AG04449 (cell line): ENCODE results near the gene RANBP2.

Experiments used
- CTCF ChIA-PET: fragments of 350-600 bp; formaldehyde crosslinking; extraction: SDS; loops from one replicate; lab custom pipeline; 2021; ENCODE audit warnings: antibody characterized with exemption; lab: Yijun Ruan, JAX
- POLR2A ChIA-PET: fragments of 400-600, 350-600 bp; formaldehyde crosslinking; extraction: SDS; loops from one replicate; lab custom pipeline; 2020; ENCODE audit warnings: antibody characterized with exemption, inconsistent platforms; lab: Yijun Ruan, JAX
- DNase-seq: peaks from one replicate; pipeline ENCODE4 v3.0.0-alpha.2; 2010; ENCODE audit warnings: low read depth, low spot score
- H3K4me3 ChIP-seq: 2 replicates; pipeline ENCODE4 v1.5.1; 2011; ENCODE audit warnings: low read depth, mild to moderate bottlenecking, control low read depth, low read length
- TF ChIP-seq, protein P1 (sequence below): IDR thresholded peaks from one replicate; pipeline ENCODE4 v1.5.1; 2011; ENCODE audit warnings: mild to moderate bottlenecking, moderate library complexity, low read length, control low read depth, inconsistent platforms; ENCODE audit not compliant: insufficient read depth; ENCODE audit errors: missing control alignments

Gene RANBP2

DNA sequence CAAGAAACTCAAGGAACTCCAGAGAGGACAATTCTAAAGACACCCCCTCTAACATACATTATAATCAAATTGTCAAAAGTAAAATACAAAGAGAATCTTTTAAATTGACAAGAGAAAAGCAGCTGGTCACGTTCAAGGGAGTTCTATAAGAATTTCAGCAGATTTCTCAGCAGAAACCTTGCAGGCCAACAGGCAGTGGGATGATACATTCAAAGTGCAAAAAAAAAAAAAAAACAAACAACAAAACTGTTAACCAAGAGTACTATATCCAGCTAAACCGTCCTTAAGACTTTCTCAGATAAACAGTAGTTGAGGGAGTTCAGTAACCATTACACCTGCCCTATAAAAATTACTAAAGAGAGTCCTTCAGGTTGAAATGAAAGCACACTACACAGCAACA, 101.2 kb downstream of the RANBP2 start:
- TF ChIP-seq, protein P1, sequence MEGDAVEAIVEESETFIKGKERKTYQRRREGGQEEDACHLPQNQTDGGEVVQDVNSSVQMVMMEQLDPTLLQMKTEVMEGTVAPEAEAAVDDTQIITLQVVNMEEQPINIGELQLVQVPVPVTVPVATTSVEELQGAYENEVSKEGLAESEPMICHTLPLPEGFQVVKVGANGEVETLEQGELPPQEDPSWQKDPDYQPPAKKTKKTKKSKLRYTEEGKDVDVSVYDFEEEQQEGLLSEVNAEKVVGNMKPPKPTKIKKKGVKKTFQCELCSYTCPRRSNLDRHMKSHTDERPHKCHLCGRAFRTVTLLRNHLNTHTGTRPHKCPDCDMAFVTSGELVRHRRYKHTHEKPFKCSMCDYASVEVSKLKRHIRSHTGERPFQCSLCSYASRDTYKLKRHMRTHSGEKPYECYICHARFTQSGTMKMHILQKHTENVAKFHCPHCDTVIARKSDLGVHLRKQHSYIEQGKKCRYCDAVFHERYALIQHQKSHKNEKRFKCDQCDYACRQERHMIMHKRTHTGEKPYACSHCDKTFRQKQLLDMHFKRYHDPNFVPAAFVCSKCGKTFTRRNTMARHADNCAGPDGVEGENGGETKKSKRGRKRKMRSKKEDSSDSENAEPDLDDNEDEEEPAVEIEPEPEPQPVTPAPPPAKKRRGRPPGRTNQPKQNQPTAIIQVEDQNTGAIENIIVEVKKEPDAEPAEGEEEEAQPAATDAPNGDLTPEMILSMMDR = no peak
- DNase-seq = no peak
- no peak overlapping the region for H3K4me3 ChIP-seq
- POLR2A ChIA-PET = no interaction called here
- CTCF ChIA-PET = no interaction called here

DNA sequence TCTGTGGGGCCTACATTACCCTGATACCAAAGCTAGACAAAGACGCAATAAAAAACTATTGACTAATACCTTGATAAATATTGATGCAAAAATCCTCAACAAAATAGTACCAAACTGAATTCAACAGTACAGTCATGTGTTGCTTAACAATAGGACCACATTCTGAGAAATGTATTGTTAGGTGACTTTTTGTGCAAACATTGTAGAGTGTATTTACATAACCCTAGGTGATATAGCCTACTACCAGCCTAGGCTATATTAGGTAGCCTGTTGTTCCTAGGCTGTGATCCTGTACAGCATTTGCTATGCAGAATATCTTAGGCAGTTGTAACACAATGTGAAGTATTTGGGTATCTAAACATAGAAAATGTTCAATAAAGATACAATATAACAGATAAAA, 104.0 kb downstream of the RANBP2 start:
- TF ChIP-seq, protein P1 = no peak
- ChIA-PET POLR2A (no interaction called here), CTCF (no interaction called here)
- no peak overlapping the region for H3K4me3 ChIP-seq
- DNase-seq = no peak

DNA sequence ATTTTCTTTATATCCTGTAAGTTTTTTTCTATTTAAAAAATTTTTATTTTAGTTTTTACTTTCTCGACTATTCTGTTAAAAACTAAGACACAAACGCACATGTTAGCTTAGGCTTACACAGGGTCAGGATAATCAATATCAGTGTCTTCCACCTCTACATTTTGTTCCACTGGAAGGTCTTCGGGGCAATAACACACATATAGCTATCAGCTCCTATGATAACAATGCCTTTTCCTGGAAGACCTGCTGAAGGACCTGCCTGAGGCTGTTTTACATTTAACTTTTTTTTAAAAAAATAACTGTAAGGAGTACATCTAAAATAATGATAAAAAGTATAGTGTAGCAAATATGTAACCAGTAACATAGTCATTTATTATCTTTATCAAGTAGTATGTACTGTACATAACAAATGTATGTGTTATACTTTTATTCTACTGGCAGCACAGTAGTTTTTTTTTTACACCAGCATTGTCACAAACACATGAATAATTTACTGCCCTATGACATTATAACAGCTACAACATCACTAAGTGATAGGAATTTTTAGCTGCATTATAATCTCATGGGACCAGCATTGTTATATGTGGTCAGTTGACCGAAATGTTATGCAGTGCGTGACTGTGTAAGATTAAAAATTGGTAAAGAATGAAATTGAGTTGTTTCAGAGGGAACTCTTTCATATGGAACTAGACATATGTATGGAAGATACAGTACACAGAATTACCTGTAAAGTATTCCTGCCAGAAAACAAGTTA, 105.2 kb downstream of the RANBP2 start:
- ChIA-PET POLR2A (no interaction called here), CTCF (interaction anchor here (1.2 kb wide), 1 partner anchor 9 kb away, joined by 4 read pairs; no protein-coding TSS in a partner anchor)

DNA sequence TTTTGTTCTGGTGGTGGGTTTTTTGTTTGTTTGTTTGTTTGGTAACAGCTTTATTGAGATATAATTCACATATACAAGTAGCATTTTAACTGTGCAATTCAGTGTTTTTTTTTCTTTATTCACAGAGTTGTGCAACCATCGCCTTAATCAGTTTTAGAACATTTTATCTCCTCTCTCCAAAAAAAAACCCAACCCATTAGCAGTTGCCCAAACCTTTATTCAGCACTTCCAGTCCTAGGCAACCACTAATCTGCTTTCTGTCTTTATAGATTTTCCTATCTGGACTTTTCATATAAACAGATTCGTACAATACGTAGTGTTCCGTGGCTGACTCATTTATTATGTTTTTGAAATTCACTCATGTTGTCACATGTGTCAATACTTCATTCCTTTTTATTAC, 106.0 kb downstream of the RANBP2 start:
- TF ChIP-seq, protein P1 = no peak
- POLR2A ChIA-PET = no interaction called here
- CTCF ChIA-PET = interaction anchor here (1.2 kb wide), 1 partner anchor 10 kb away, joined by 4 read pairs; no protein-coding TSS in a partner anchor
- H3K4me3 ChIP-seq = no peak overlapping the region
- DNase-seq = no peak

More for the DNA sequence above, 105.2 kb downstream of the RANBP2 start:
- no peak for DNase-seq
- H3K4me3 ChIP-seq = no peak overlapping the region
- TF ChIP-seq, protein P1 = no peak

DNA sequence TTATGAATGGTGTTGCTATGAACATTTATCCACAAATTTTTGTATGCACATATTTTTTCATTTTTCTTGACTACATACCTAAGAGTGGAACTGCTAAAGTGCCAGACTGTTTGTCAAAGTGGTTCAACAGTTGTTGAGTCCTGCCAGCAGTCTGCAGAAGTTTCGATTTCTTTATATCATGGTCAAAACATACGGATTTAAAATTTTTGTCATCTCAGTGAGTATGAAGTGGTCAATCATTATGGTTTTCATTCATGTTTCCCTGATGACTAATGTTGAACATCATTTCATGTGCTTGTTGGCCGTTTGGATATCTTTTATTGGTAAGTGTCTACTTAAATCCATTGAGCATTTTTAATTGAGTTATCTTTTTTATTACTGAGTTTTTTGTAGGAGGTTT, 106.5 kb downstream of the RANBP2 start:
- TF ChIP-seq, protein P1 = no peak
- no peak overlapping the region for H3K4me3 ChIP-seq
- no peak for DNase-seq
- ChIA-PET POLR2A (no interaction called here), CTCF (no interaction called here)

DNA sequence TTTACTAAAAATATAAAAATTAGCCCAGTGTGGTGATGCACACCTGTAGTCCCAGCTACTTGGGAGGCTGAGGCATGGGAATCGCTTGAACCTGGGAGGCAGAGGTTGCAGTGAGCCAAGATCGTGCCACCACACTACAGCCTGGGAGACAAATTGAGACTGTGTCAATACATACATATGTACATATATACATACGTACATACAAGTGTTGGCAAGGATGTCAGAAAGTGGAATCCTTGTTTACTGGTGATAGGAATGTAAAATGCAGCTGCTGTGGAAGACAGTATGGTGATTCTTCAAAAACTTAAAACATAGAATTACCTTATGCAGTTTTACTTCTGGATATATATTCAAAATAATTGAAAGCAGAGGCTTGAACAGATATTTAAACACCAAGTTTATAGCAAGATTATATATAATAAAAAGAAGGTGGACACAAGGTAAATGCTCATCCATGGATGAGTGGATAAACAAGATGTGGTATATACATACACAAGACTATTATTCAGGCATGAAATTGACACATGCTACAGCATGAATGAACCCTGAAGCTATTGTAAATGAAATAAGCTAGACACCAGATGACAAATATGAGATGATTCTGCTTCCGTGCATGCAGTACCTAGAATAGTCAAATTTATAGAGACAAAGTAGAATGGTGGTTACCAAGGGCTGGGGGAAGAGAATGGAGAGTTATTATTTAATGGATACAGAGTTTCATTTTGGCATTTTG, 110.5 kb downstream of the RANBP2 start:
- no peak for DNase-seq
- TF ChIP-seq, protein P1 = no peak
- no peak overlapping the region for H3K4me3 ChIP-seq
- POLR2A ChIA-PET = no interaction called here
- CTCF ChIA-PET = no interaction called here
